Ascending aorta (tissue), 2 donors: ENCODE measurements around the gene INSC. TPM values are rescaled to one million over a fixed set of nuclear protein-coding genes. Genes with fewer than 3 reads are reported as not detected.
A peak's percentile ranks its signal among the peaks of the same experiment; 100 is the strongest.

Experiments
- DNase-seq, 2 donors: peaks; one replicate each; pipeline ENCODE4 v3.0.0-alpha.2; 2019; ENCODE audit warnings: low spot score in 2 of 2
- H3K27ac ChIP-seq, 2 donors: fragments of 200-600 bp; sonication (generic); one replicate each; pipeline ENCODE4 v1.5.1; 2016 to 2017; ENCODE audit warnings: mild to moderate bottlenecking in 1 of 2
- H3K27me3 ChIP-seq: fragments of 200-600 bp; sonication (generic); one replicate; pipeline ENCODE4 v1.5.1; 2017
- H3K36me3 ChIP-seq, 2 donors: fragments of 200-600 bp; sonication (generic); one replicate each; pipeline ENCODE4 v1.5.1; 2016
- H3K4me1 ChIP-seq, 2 donors: fragments of 200-600 bp; sonication (generic); one replicate each; pipeline ENCODE4 v1.5.1; 2016 to 2017; ENCODE audit warnings: mild to moderate bottlenecking in 1 of 2
- H3K4me3 ChIP-seq, 2 donors: fragments of 200-600 bp; sonication (generic); one replicate each; pipeline ENCODE4 v1.5.1; 2016 to 2017; ENCODE audit warnings: mild to moderate bottlenecking in 1 of 2
- H3K9me3 ChIP-seq, 2 donors: fragments of 200-600 bp; sonication (generic); one replicate each; pipeline ENCODE4 v1.5.1; 2016
- CTCF ChIP-seq, 3 experiments: fragments of 200-600 bp in 2 of 3; fragments of 450-650 bp in 1 of 3; sonication (generic) in 2 of 3; IDR thresholded peaks; one replicate each; pipeline ENCODE4 v1.5.1; 2016 to 2019; ENCODE audit warnings: antibody characterized with exemption in 3 of 3, mild to moderate bottlenecking in 1 of 3, moderate library complexity in 1 of 3
- intact Hi-C: fragments of 100-400 bp; cut with DNase I; formaldehyde crosslinking; loops from one replicate; pipeline ENCODE4 v1.15.1; 2023
- total RNA-seq: library from RNA; depleted of rRNA; stranded (reverse); fragments of >200 nt; gene quantifications from one replicate; pipeline ENCODE4 v1.1.0, GENCODE V29; 2016

INSC gene
- total RNA-seq, 1 donor from 2014 or later, result not detected

DNA sequence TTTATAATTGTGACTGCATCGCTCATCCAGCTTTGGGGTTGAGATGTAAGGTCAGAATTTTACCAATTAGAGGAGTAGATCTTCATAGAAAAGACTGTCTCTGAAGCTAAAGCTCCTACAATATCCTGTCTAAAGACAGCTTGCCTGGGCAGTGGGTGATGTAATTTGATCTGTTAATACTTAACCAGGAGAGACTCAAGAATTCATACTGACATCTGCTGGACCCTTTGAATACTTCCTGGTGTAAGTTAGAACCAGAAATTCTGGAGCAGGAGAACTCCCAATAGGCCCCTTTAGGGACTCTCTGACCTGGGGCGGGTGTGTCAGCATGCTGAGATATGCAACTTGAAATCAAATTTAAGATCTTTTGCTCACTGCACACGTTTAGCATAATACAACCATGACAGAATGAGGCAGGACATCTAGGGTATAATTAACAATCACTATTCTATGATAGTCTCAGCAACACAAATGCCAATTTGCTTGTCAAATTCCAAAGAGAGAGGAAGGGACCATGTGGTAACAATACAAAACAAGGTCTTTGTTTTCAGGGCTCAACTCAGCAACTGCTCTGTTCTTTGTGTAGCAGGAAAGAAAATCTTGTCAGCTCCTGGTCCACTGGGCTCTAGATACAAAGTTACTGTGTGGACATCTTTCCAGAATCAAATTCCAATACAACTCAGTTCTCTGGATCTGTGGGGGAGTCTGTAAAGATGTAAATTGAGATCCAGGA lies 143.9 kb downstream of the INSC start:
- intact Hi-C loops, result no loop called here
- Histone ChIP-seq H3K36me3 (no peaks in the 10 kb centered on the region), H3K27ac (no peak overlapping the region), H3K4me3 (no peak overlapping the region), H3K27me3 (no peaks in the 10 kb centered on the region), H3K4me1 (no peaks in the 10 kb centered on the region), H3K9me3 (no peaks in the 10 kb centered on the region)
- no peak for TF ChIP-seq CTCF (IDR thresholded peaks at IDR 0.05)
- DNase-seq, result no peak

DNA sequence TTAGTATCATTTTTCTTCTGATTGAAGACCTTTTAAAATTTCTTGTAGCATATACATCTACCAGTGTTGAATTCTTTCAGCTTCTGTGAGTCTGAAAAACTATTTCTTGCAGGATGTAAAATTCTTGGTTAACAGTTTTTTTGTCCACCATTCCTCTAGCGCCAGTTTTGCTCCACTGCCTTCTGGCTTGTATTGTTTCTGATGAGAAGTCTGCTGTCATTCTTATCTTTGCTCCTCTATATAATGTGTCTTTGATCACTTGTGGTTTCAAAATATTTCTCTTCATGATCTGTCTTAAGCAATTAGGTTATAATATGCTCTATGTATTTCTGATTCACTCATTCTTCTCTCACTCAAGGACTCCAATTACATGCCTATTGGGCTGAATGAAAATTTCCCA lies 152.3 kb downstream of the INSC start:
- no peaks in the 10 kb centered on the region for H3K36me3 ChIP-seq
- no peaks in the 10 kb centered on the region for H3K4me1 ChIP-seq
- no peak for TF ChIP-seq CTCF (IDR thresholded peaks at IDR 0.05)
- no peak overlapping the region for H3K27ac ChIP-seq
- intact Hi-C loops, result no loop called here
- no peak overlapping the region for H3K4me3 ChIP-seq
- H3K9me3 ChIP-seq, result no peaks in the 10 kb centered on the region
- H3K27me3 ChIP-seq, result no peaks in the 10 kb centered on the region
- DNase-seq, result no peak

- Histone ChIP-seq H3K36me3 (no peaks in the 10 kb centered on the region), H3K4me3 (no peak overlapping the region), H3K27ac (no peak overlapping the region), H3K4me1 (no peaks in the 10 kb centered on the region), H3K27me3 (no peaks in the 10 kb centered on the region), H3K9me3 (no peaks in the 10 kb centered on the region)
- no peak for TF ChIP-seq CTCF (IDR thresholded peaks at IDR 0.05)
- no peak for DNase-seq
- intact Hi-C loops, result no loop called here
These were observed 153.9 kb downstream of the INSC start for GRCh38 chr11:15268598-15268997.

DNA sequence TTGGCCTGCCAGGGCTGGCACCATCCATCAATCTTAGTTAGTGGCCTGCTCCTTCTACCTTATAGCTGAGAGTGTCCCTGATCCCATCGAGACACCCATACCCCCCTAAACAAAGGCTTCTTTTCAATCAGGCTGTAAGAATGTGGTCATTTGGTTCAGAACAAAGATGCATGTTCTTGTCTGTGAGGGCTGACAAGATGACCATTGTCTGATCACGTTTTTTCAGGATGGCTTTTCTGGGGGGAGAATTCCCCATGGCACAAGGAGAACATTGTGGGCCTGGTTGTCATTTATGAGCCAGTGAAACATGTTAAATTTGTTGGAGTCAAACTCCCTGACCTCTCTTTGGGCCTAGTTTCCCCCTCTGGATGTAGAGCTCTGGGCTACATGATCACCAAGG lies 160.4 kb downstream of the INSC start:
- Histone ChIP-seq H3K36me3 (no peaks in the 10 kb centered on the region), H3K27ac (no peak overlapping the region), H3K4me3 (no peak overlapping the region), H3K4me1 (no peaks in the 10 kb centered on the region), H3K27me3 (no peaks in the 10 kb centered on the region), H3K9me3 (no peaks in the 10 kb centered on the region)
- no peak for TF ChIP-seq CTCF (IDR thresholded peaks at IDR 0.05)
- DNase-seq, result no peak
- intact Hi-C loops, result no loop called here

- intact Hi-C loops, result no loop called here
- TF ChIP-seq CTCF (IDR thresholded peaks at IDR 0.05), result peak in 1 of 3 experiments; percentile 7
- no peaks in the 10 kb centered on the region for H3K4me1 ChIP-seq
- no peak overlapping the region for H3K4me3 ChIP-seq
- DNase-seq, result no peak
- no peak overlapping the region for H3K27ac ChIP-seq
- H3K27me3 ChIP-seq, result no peaks in the 10 kb centered on the region
- H3K36me3 ChIP-seq, result no peaks in the 10 kb centered on the region
- H3K9me3 ChIP-seq, result no peaks in the 10 kb centered on the region
These were observed 161.9 kb downstream of the INSC start for GRCh38 chr11:15276621-15277020.

DNA sequence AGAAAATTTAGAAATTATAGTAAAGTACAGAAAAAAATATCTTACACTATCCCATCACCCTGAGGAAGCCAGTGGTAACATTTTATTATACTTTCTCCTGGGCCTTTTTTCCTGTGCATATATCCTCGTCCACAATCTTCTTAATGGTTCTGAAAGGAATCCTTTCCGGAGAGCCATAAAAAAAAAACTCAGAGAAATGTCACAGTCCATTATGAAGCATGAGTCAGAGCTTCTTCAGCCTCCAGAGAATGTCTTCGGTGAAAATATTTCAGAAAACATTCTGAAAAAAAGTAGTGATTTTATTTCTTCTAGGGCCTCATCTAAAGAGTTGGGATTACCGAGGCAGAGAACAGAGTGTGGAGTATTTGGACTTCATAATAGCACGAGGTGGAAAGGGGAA lies 163.4 kb downstream of the INSC start:
- no peak overlapping the region for H3K27ac ChIP-seq
- intact Hi-C loops, result no loop called here
- H3K4me3 ChIP-seq, result no peak overlapping the region
- no peak for DNase-seq
- H3K4me1 ChIP-seq, result no peaks in the 10 kb centered on the region
- H3K9me3 ChIP-seq, result no peaks in the 10 kb centered on the region
- no peak for TF ChIP-seq CTCF (IDR thresholded peaks at IDR 0.05)
- H3K27me3 ChIP-seq, result no peaks in the 10 kb centered on the region
- no peaks in the 10 kb centered on the region for H3K36me3 ChIP-seq
